CD4-positive, alpha-beta T cell treated with Interleukin-4 for 1 hour (primary cell): ENCODE data around the gene MESP2.
A peak's percentile ranks its signal among the peaks of the same experiment; 100 is the strongest.

ENCODE experiments used
- DNase-seq, 2 donors: peaks; one replicate each; pipeline ENCODE4 v3.0.0-alpha.2; 2020 to 2022

MESP2 gene

GRCh38 chr15:89776274-89777072 lies at the start of gene MESP2:
MESP2 (plus strand) TSS chr15:89776332; CDS start chr15:89776358, 26 bp downstream.
- DNase-seq: peak; percentile 38 to 67

DNA sequence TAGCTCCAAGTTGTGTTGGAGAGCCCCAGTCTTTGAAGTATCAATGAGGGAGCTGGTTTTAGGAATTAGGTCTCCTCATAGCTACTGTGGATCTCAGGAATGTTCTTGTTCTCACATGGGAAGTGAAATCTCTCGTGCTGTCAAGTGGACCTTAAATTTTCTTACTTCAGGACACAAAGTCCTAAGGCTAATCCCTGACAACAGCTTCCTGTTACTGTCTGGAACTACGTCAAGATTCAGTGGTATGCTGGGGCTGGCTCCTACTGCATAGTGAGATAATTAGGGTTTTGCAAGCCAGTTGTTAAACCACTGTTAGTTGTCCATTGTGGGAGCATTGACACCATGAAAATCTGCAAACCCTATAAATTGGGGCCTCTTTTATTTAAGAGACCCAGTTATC lies 47.9 kb upstream of the MESP2 start:
- no peak for DNase-seq

DNA sequence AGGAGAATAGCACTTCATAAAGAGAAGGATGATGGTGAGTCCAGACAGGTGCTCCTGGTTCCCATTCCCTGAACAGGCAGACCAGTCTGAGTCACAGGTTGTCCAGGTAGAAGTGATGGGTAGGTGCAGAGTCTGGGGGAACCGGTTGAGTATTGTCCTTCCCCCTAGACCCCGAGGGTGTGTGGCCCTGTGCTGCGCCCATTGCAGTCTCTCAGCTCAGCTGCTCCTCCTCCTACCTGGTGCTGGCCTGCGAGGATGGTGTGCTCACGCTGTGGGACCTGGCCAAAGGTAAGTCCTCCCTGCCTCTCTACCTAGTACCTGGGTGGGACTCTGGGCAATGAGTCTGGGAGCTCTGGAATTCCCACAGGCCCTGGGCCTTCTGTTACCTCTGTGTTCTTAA lies 44.9 kb upstream of the MESP2 start:
- DNase-seq: no peak

GRCh38 chr15:89732451-89733172 lies 43.5 kb upstream of the MESP2 start:
- no peak for DNase-seq

GRCh38 chr15:89735773-89736172 lies 40.4 kb upstream of the MESP2 start:
- no peak for DNase-seq

- DNase-seq: peak; percentile 62 to 76
Observed at GRCh38 chr15:89740137-89740536, 36.0 kb upstream of the MESP2 start.

GRCh38 chr15:89743011-89743410 lies 33.1 kb upstream of the MESP2 start:
- DNase-seq: no peak

DNA sequence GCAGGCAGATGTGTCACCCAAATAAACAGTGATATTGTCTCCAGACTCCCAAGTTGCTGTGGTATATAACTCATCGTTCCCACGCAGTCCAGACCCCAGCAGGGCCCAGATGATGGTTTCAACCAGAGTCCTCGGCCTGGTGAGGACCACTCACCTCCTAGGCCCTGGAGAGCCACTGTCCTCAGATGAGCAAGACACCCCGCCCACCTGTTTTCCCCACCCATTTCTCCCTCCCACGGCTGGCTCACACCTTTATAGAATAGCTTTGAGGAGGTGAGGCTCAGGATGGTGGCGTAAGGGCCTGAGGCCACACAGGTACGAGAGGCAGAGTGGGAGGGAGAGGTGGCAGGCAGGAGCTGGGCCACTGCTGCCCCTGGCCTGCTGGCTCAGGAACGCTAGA lies 32.5 kb upstream of the MESP2 start:
- DNase-seq: no peak

DNA sequence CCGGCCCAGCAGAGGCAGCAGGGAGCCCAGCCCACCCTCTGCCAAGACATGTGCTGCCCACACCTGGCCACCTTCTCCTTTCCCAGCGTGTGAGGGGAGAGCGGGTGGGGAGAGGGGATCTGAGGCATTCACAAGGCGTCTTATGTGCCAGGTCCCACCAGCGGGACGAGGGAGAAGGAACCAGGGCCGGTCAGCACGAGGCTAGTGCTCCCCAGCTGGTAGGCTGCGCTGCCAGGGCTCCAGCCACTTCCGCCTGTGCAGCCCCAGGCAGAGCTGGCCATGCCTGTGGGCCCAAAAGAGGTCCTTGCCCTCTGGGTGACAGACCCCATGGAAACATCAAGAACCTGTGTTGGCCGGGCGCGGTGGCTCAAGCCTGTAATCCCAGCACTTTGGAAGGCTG lies 31.0 kb upstream of the MESP2 start:
- DNase-seq: no peak

DNA sequence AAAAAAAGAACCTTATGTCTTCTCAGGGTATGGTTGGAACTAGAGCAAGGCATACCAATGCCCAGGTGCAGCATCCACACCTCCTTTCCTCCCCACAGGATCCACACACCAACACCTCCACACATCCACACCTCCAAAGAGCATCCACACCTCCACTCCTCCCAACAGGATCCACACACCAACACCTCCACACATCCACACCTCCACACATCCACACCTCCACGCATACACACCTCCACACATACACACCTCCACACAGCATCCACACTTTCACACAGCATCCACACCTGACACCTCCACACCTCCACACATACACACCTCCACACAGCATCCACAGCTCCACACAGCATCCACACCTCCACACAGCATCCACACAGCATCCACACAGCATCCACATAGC lies 30.4 kb upstream of the MESP2 start:
- no peak for DNase-seq

DNA sequence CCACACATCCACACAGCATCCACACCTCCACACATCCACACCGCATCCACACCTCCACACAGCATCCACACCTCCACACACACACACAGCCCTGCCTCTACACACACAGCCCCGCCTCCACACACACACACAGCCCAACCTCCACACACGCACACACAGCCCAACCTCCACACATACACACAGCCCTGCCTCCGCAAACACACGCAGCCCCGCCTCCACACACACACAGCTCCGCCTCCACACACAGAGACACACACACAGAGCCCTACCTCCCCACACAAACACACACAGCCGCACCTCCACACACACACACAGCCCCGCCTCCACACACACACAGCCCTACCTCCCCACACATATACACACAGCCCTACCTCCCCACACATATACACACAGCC lies 29.7 kb upstream of the MESP2 start:
- no peak for DNase-seq

DNA sequence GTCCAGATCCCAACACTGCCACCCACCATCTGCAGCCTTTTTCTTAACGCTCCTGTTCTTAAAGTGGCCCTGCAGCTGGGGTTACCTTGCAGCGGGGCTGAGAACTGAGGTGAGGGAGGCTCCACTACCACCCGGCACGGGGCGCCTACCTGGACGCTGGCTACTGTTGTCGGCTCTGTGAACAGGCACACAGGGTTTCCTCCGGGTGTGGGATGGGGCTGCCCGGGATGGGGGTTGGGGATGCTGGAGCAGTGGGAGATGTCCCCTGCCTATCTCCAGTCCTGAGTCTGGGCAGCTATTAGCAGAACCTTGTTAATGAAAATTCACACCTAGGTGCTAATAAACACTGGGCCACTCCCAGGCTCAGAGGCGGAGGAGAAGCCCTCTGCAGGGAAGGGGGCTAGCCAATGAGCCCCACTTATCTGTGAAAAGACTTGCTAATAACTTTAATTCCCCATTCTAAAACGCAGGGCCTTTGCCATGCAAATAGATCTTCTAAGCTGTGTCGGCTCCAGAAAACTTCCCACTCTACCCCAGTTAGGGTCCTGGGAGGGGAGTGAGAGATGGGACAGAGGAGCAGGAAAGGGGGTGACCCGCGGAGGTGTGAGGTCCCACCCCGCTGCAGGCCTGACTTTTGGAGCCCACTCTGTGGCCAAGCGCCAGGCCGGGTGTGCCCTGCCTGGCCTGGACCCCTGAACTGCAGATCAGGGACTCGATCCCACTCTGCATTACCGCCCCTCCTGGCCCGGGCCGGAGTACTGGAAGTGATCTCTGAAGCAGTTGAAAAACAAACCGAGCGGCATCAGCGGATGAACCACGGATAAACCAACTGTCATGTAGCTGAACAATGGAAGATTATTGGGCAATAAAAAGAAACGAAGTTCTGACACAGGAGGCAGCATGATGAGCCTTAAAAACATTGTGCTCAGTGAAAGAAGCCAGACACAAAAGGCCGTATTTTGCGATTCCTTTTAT lies 28.1 kb upstream of the MESP2 start:
- no peak for DNase-seq

DNA sequence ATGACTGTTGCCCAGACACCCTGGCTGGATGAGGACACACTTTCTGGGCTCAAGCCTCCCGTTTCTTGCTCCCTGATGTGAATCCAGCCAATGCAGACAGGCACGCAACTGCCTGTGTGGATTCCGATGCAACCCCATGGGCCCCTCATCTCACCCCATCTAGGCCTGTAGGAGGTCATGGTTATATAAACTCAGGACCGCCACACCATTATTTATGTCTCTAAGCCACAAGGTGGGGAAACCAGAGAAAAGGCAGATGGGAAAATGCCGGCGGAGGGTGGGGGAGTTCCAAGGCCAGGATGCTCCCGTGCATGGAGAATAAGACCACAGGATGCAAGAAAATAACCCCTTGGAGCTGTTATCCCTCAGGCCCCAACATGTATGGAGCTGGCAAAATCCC lies 27.1 kb upstream of the MESP2 start:
- no peak for DNase-seq

GRCh38 chr15:89749526-89749925 lies 26.6 kb upstream of the MESP2 start:
- no peak for DNase-seq

- DNase-seq: no peak
Observed at GRCh38 chr15:89749951-89750559, 26.1 kb upstream of the MESP2 start.

DNA sequence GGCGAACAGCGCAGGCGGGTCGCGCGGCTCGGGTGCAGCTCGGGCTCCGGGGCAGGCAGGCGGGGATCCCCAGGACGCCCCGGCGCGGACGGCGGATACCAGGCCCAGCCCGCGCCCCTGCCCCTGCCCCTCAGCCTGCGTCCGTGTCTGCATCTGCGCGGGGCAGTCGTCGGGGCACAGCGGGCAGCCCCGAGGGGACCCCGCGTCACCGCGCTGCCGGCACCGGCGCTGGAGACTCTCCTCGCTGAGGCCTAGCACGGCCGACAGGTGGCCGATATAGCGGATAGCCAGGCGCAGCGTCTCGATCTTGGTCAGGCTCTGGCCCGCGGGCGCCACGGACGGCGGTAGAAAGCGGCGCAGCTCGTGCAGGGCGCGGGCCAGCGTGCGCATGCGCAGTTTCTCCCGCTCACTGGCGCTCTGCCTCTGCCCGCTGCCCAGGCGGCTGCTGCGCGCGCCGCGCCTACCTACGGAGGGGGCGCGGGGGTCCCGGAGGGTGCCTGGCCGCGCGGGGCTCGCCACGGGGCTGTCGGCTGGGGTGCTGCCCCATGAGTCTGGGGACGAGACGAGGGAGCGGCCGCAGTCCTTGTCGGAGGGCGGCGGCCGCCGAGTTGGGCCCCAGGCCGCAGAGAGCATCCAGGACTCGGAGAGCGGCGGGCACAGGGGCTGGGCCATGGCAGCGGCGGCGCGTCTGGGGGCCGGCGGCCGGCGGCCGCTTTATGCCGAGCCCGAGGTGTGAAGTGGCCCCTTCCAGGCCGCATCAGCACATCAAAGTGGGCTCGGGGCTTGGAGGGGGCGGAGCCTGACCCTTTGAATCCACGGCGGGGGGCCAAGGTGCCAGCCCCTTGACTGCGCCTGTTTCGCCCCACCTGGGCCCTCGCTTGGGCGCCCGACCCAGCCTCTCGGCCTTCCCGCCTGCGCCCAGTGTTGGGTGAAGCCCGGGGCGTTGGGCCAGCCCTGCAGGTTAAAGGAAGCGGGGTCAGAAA lies 25.3 kb upstream of the MESP2 start, which contains the start of gene MESP1:
Gene MESP1 (minus strand): TSS at position 690 of the 983 bp plus-strand sequence. CDS start 18 bp downstream, at position 672.
- peak; percentile 89 to 92 for DNase-seq

- DNase-seq: no peak
Observed at GRCh38 chr15:89751748-89752147, 24.4 kb upstream of the MESP2 start.

- no peak for DNase-seq
Observed at GRCh38 chr15:89753855-89754254, 22.3 kb upstream of the MESP2 start.

DNA sequence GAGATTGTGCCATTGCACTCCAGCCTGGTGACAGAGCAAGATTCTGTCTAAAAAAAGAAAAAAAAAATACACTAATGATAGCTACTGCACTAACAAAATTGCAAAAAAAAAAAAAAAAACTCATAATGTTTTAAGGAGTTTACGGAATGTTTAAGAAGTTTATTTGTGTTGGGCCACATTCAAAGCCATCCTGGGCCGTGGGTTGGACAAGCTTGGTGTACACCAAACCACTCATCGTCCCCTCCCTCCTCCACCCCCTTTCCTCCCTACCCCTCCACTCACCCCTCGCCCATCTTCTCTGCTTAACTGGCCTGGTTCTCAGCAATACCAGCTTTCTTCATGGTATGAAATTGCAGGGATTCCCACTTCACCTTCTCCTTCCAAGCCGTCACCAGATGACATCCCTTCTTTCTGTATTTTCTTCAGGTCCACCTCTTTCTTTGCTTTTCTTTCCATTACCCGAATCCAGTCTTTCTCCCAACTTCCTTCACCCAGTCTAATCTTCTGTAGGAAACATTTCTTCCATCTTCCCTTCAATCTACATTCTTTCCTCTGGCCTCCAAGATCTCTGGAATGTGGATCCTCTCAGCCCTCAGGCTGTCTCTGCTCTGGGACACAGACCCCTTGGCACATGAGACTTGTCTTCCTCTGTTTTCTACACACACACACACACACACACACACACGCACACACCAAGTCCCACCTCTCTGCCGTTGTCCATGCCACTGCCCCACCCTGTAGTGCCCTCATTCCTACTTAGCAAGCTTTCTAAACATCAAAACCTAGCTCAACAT lies 21.6 kb upstream of the MESP2 start:
- no peak for DNase-seq

GRCh38 chr15:89755701-89756100 lies 20.4 kb upstream of the MESP2 start:
- no peak for DNase-seq
